Uterus (tissue), 2 donors: ENCODE data around the gene ZNF219.

Experiments used
- CTCF ChIP-seq, 4 experiments: fragments of 200-600 bp in 2 of 4; fragments of 450-650 bp in 2 of 4; sonication (generic) in 2 of 4; IDR thresholded peaks; one replicate each; pipeline ENCODE4 v1.5.1; 2016 to 2019; ENCODE audit warnings: antibody characterized with exemption in 4 of 4, mild to moderate bottlenecking in 2 of 4, moderate library complexity in 1 of 4
- POLR2A ChIP-seq, 2 donors: fragments of 450-650 bp; IDR thresholded peaks; one replicate each; pipeline ENCODE4 v1.6.1; 2016; ENCODE audit warnings: antibody characterized with exemption in 2 of 2, mild to moderate bottlenecking in 1 of 2, moderate library complexity in 1 of 2

DNA sequence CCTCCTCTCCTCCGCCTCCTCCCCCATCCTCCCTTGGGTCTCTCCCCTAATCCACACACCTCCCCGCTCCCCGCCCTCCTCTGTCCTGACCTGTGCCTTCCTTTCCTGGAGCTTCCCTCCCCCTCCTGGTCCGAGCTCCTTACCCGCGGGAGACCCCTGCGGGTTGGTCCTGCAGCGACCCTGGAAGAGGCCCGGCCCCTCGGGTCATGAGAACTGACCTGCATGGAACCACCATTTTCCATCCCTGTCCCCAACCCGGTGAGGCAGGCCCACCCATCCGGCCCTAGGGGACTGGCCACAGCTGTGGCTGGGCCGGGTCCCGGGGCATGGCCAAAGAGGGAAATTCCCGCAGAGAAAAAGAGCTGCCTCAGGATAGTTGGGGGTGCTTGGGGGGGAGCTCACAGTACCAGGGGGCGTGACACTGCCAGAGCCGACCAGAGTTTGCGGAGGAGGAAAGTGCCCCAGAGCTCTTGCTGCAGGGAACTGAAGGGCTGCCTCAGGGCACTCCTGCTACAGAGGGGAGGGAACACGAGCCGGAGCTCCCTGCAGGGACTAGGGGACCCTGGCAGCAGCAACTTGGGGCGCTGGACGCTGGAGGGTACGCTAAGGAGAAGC is 27.7 kb downstream of the ZNF219 start:
- TF ChIP-seq POLR2A (IDR thresholded peaks at IDR 0.05) (no peak), CTCF (IDR thresholded peaks at IDR 0.05) (no peak)
